Panc1 (cell line): Measurements from ENCODE around the gene KCNJ1. TPM values are rescaled to one million over a fixed set of nuclear protein-coding genes. Genes with fewer than 3 reads are reported as not detected.

Experiments used
- ATAC-seq: fragments of 200-7000 bp; cut with Tn5 transposase; 2 replicates; pipeline ENCODE4 v1.9.1; 2020; ENCODE audit warnings: mild to moderate bottlenecking, moderate library complexity
- BruUV-seq: library from RNA; stranded (reverse); fragments of 400-500 nt; replicated peaks from 2 replicates; lab custom pipeline; 2021; lab: Mats Ljungman, UMichigan
- CTCF ChIA-PET: fragments of 300-600 bp; sonication (Branson Sonifier 250); formaldehyde crosslinking; loops from one replicate; lab custom pipeline; 2022; ENCODE audit warnings: antibody characterized with exemption; lab: Charles Lee
- POLR2A ChIA-PET: fragments of 300-600 bp; sonication (Branson Sonifier 250); formaldehyde crosslinking; loops from one replicate; lab custom pipeline; 2022; ENCODE audit warnings: antibody characterized with exemption; lab: Charles Lee
- DNase-seq: peaks from one replicate; pipeline ENCODE4 v3.0.0-alpha.2; 2010; ENCODE audit warnings: low read depth, low spot score
- H3K27ac ChIP-seq: 2 replicates; pipeline ENCODE4 v1.5.1; 2011; ENCODE audit warnings: mild to moderate bottlenecking, low read length, inconsistent platforms
- H3K27me3 ChIP-seq: fragments of 200-500 bp; sonication (Bioruptor generic); 2 replicates; pipeline ENCODE4 v1.6.0; 2014; ENCODE audit warnings: low read length, inconsistent platforms; ENCODE audit not compliant: control insufficient read depth, insufficient read depth
- H3K36me3 ChIP-seq: fragments of 200-500 bp; sonication (Bioruptor generic); 2 replicates; pipeline ENCODE4 v1.5.1; 2014; ENCODE audit warnings: inconsistent platforms, mild to moderate bottlenecking, low read length, moderate library complexity; ENCODE audit not compliant: control insufficient read depth, insufficient read depth
- H3K4me1 ChIP-seq: 2 replicates; pipeline ENCODE4 v1.5.1; 2011; ENCODE audit warnings: inconsistent platforms, mild to moderate bottlenecking, low read length, moderate library complexity; ENCODE audit not compliant: control insufficient read depth, insufficient read depth
- H3K4me3 ChIP-seq, 2 experiments: 2 replicates each; pipeline ENCODE4 v1.5.1; 2011 to 2012; ENCODE audit warnings: low read depth in 2 of 2, low read length in 2 of 2, mild to moderate bottlenecking in 2 of 2, inconsistent platforms in 1 of 2, moderate library complexity in 1 of 2
- H3K9me3 ChIP-seq: fragments of 200-500 bp; sonication (Bioruptor generic); 2 replicates; pipeline ENCODE4 v1.5.1; 2014; ENCODE audit warnings: low read depth, mild to moderate bottlenecking, inconsistent platforms, low read length, moderate library complexity; ENCODE audit not compliant: control insufficient read depth, insufficient read depth
- CTCF ChIP-seq: fragments of 450-650 bp; IDR thresholded peaks from 2 replicates; pipeline ENCODE4 v1.5.1; 2017; ENCODE audit warnings: mild to moderate bottlenecking
- POLR2AphosphoS5 ChIP-seq: IDR thresholded peaks from 2 replicates; pipeline ENCODE4 v1.6.1; 2012; ENCODE audit warnings: mild to moderate bottlenecking, low read depth, low read length, moderate library complexity
- REST ChIP-seq, 2 experiments: IDR thresholded peaks; 2 replicates each; pipeline ENCODE4 v1.6.1; 2011 to 2012; ENCODE audit warnings: low read depth in 2 of 2, control low read depth in 1 of 2, low read length in 1 of 2, mild to moderate bottlenecking in 1 of 2, moderate library complexity in 1 of 2; ENCODE audit not compliant: insufficient read depth in 1 of 2
- SIN3A ChIP-seq: IDR thresholded peaks from 2 replicates; pipeline ENCODE4 v1.6.1; 2012; ENCODE audit warnings: low read depth, mild to moderate bottlenecking, low read length, moderate library complexity, borderline replicate concordance; ENCODE audit not compliant: insufficient read depth
- TCF7L2 ChIP-seq: IDR thresholded peaks from 2 replicates; pipeline ENCODE4 v1.6.1; 2011; ENCODE audit warnings: mild to moderate bottlenecking, low read depth, low read length, inconsistent platforms
- in situ Hi-C: cut with HindIII; loops from 2 replicates; pipeline ENCODE4 v1.10.0; 2016; ENCODE audit warnings: low sequenced_read_pairs, low pct_unique_long_range_greater_than_20kb
- intact Hi-C: fragments of 100-400 bp; cut with micrococcal nuclease; formaldehyde crosslinking; loops from one replicate; pipeline ENCODE4 v1.10.0; 2022; ENCODE audit not compliant: unreplicated experiment
- total RNA-seq: library from RNA; stranded (reverse); gene quantifications from one replicate; pipeline ENCODE4 v1.2.1, GENCODE V29; 2021; ENCODE audit not compliant: unreplicated experiment

KCNJ1 gene
- total RNA-seq, 1 experiment from 2014 or later, result not detected

GRCh38 chr11:128837627-128838026, 29.5 kb downstream of the KCNJ1 start:
- CTCF ChIA-PET, result no interaction called here
- POLR2A ChIA-PET, result no interaction called here
- no peak for TF ChIP-seq CTCF
- no peak for TF ChIP-seq REST (IDR thresholded peaks at IDR 0.05; ENCODE audit: insufficient read depth in 1 of 2, low read depth in 2 of 2, low read length in 1 of 2)
- TF ChIP-seq TCF7L2, result no peak
- TF ChIP-seq POLR2AphosphoS5, result no peak
- no peak for TF ChIP-seq SIN3A
- ATAC-seq (no peak), DNase-seq (no peak)
- no peaks in the 10 kb centered on the region for H3K36me3 ChIP-seq
- intact Hi-C loops (no loop called here), in situ Hi-C loops (loop anchor here (25.0 kb wide), 1 partner anchor 675 kb away; no protein-coding TSS in a partner anchor)
- no peaks in the 10 kb centered on the region for H3K4me1 ChIP-seq
- peaks cover 18% of the 10 kb centered on the region for H3K27me3 ChIP-seq
- no peak overlapping the region for H3K4me3 ChIP-seq
- no TSS peak for BruUV-seq
- no peaks in the 10 kb centered on the region for H3K9me3 ChIP-seq
- no peak overlapping the region for H3K27ac ChIP-seq

DNA sequence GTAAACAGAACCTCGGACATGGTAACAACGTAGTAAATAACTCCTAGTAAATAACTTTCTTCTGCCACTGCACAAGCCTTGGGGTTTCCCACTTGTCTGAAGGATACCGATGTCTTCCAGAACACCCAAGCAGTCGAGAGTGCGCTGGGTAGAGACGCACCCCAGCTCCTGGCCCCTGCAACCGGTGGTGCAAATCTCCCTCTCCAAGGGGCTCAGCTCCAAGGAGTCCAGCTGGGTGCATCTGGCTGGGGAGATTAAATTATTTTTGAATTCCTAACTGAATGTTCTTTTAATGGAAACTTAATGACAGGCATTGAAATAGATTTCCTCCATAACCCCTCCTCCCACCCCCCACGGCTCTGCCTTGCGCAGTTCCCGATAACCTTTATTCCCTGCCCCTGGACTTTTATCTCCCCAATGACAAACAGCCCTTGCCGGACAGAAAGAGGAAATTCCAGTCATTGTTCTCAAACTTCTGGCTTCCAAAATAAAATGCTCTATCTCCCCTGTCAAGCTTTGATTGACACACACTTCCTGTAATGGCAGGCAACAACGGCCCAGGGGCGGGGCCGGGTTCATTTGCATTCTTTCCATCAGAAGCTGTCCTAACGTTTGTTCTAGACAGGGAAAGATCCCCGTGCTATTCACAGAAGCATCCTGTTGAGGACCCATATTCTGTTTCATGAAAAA, 31.2 kb downstream of the KCNJ1 start:
- ChIA-PET CTCF (no interaction called here), POLR2A (no interaction called here)
- Histone ChIP-seq H3K36me3 (no peaks in the 10 kb centered on the region), H3K27me3 (peaks cover 14% of the 10 kb centered on the region), H3K27ac (no peak overlapping the region), H3K4me3 (no peak overlapping the region), H3K9me3 (no peaks in the 10 kb centered on the region), H3K4me1 (no peaks in the 10 kb centered on the region)
- in situ Hi-C loops, result loop anchor here (25.0 kb wide), 1 partner anchor 674 kb away; no protein-coding TSS in a partner anchor
- intact Hi-C loops, result no loop called here
- BruUV-seq, result no TSS peak
- TF ChIP-seq REST (IDR thresholded peaks at IDR 0.05; ENCODE audit: insufficient read depth in 1 of 2, low read depth in 2 of 2, low read length in 1 of 2) (no peak), POLR2AphosphoS5 (no peak), TCF7L2 (no peak), SIN3A (no peak), CTCF (no peak)
- no peak for DNase-seq
- no peak for ATAC-seq
